Thyroid gland (tissue), 4 donors: ENCODE results near the gene DOCK9.

ENCODE experiments used
- POLR2A ChIP-seq, 2 donors: fragments of 450-650 bp; IDR thresholded peaks; one replicate each; pipeline ENCODE4 v1.6.1; 2017; ENCODE audit warnings: antibody characterized with exemption in 2 of 2, mild to moderate bottlenecking in 2 of 2, moderate library complexity in 1 of 2
- TF ChIP-seq, protein P1 (sequence below), 6 experiments: fragments of 200-600 bp in 3 of 6; fragments of 450-650 bp in 3 of 6; sonication (generic) in 3 of 6; IDR thresholded peaks; one replicate each; pipeline ENCODE4 v1.5.1; 2016 to 2019; ENCODE audit warnings: antibody characterized with exemption in 6 of 6, mild to moderate bottlenecking in 2 of 6, inconsistent platforms in 1 of 6, moderate library complexity in 1 of 6

DNA sequence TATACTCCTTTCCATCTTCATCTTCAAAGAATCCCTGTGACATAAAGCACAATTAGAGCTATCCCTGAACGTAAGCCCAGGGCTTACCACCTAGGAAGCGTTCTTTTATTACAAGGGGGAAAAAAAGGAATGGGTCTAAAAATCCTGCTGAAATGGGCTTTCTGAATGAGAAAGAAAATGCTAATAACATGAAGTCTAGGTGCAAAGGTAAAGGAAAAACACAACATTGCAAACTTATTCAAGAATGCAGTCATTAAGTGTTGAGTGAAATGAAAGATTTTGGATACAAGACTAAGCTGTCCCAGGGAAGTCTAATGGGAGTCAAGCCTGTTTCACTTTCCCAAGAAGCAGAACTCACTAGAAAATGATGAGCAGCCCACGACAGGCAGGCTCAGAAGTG, 170.1 kb downstream of the DOCK9 start:
- TF ChIP-seq, protein P1, sequence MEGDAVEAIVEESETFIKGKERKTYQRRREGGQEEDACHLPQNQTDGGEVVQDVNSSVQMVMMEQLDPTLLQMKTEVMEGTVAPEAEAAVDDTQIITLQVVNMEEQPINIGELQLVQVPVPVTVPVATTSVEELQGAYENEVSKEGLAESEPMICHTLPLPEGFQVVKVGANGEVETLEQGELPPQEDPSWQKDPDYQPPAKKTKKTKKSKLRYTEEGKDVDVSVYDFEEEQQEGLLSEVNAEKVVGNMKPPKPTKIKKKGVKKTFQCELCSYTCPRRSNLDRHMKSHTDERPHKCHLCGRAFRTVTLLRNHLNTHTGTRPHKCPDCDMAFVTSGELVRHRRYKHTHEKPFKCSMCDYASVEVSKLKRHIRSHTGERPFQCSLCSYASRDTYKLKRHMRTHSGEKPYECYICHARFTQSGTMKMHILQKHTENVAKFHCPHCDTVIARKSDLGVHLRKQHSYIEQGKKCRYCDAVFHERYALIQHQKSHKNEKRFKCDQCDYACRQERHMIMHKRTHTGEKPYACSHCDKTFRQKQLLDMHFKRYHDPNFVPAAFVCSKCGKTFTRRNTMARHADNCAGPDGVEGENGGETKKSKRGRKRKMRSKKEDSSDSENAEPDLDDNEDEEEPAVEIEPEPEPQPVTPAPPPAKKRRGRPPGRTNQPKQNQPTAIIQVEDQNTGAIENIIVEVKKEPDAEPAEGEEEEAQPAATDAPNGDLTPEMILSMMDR (IDR thresholded peaks at IDR 0.05) = no peak
- no peak for TF ChIP-seq POLR2A (IDR thresholded peaks at IDR 0.05)
